Central memory CD4-positive, alpha-beta T cell (primary cell): ENCODE measurements around the gene BLNK.

Source experiments
- DNase-seq: peaks from one replicate; pipeline ENCODE4 v3.0.0; 2022

Gene BLNK

DNA sequence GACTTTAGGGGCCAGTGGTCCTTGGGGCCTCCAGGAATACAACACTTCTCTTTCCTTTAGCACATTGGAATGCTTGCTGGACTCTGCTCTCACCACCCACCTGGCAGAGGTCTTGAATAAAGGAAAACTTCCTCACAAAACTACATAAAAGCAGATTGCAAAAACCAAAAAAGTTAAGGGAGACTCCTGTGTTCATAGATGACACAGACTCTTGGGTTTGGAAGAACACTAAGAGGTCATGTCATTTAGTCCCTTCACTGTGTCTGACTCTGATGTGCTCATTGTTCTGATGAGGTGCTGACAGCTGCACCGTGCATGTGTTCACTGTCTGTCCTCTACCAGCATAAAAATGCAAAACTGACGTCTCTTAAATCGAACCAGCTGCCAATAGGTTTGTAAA lies 11.4 kb downstream of the BLNK start:
- DNase-seq = no peak

DNA sequence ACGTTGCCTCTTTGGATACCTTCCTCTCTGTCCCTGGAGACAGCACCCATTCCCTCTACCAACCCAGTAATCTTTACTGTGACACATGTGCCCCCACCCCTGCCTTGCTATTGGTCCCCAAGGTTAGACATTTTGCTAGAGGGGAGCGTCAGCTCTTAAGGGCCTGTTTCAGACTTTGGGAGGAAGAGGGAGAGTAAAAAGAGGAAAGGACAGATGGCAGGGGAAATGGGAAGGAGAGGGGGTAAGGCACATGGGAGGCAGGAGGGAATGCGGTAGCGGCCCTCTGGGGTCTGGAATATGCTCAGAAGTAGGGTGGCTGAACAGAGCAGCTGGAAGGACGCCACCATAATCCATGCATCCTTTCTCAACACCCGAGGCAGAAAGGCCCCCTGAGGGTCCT lies 12.2 kb downstream of the BLNK start:
- no peak for DNase-seq

DNA sequence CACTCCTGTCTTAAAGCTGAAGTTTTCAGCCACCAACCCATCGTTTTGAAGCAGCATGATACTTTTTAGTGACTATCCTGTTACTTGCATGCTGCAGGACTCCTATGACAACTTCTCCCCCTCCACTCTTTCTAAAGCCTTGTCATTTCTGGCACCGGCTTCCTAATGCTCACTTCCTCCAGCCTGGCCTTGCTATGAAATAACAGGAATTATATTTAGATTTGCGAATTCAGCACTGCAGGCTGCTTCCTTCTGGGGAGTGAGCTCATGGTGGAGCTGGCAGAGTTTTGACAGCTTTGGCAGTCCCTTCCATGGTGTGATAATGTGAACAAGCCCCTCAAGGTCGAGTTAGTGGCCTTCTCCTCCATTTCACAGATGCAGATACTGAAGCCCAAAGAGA lies 13.4 kb downstream of the BLNK start:
- no peak for DNase-seq

DNA sequence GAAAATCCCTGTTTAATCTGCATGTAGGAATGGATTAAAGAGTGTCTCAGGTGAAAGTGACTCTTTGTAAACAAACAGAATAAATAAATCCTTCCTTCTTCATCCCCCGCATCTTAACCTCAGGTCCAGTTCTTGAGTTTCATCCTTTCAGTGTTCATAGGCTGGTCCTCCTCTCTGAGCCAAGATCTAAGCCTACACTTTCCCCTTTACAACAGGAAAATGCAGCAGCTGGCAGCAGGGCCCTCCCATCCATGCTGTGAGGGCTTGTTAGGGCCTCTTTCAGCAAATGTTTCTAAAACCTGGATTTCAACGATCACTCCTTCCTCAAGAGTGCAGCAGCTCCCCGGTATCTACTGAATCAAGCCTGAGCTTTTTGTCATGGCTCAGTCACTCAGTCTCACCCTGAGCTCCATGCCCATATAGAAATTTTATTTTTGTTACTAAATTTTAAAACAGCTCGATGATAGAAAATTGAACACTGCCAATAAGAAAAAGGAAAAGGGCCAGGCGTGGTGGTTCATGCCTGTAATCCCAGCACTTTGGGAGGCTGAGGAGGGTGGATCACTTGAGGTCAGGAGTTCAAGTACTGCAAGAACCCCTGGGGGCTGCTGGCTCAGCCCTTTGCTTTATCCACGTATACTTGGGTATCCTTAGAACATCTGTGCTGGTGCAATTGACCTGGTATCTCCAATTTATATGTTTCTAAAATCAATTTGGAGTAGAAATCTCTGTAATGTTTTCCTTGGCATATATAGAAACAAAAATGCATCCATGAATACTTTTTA lies 15.6 kb downstream of the BLNK start:
- no peak for DNase-seq

DNA sequence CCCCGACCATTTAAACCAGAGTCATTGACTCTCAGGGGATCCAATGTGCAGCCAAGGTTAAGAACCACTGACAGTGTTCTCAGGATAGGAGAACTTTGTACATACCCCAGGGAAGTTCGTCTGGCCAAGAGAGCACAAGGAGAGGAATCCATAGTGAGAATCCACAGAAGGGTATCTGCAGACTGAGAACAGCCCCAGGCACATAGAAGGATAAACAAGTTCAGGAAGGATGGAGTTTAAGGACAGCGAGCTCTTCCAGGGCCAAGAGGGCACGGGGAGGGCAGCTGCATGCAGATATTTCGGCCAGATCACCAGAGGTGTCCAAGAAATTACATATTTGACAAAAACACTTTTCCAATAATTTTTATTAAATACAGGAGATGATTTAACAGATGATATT lies 16.4 kb downstream of the BLNK start:
- no peak for DNase-seq

DNA sequence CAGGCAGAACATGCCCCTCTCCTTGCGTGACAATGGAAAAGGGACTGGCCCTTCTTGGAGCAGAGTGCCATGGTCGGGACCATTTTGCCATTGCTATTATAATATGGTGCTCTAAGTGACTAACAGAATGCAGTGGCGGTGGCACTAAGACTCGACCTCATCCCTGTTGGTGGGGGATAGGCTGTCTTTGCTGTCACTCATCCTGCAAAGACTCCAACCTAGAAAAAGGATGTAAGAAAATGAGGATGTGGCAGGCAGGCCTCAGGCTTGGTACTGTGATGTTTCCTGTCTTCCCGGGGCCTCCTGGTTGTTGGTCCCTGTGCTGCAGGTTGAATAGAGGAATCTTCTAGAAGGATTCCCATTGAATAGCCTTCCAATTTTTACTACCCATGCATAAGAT lies 18.6 kb downstream of the BLNK start:
- DNase-seq = no peak

DNA sequence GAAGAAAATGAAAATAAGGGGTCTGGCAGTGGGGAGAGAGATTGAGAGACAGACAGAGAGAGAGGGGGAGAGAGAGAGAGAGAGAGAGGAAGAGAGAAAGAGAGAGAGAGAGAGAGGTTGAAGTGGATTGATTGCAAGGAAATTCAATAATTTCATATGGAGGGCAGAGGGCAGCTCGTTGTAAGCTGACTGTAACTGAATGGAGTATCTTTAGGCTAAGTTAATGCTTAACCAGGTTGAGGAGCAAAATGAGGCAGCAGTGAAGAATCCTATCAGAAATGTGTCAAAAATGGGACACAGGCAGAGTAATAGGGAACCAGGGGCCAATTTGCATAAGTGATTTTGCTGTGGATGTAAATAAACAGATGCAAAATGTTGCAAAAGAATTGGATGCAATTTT lies 21.0 kb downstream of the BLNK start:
- DNase-seq = no peak

DNA sequence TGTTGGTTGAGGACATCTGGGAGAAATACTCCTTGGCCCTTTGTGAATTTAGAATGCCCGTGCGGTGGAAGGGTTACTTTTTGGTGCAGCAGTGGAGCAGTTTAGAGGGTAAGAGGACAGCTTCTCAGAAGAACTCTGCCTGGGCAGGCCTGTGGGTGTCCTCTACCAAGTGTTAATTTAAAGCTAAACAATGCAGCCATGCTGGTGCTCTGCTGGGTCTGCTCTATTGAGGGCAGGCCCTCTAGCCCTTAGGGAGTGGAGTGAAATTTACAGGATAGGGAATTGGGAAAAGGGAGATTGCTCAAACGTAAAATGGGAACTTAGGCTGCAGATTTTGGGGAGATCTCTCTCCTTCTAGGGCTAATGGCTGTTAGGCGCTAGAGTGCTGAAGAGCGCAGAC lies 22.1 kb downstream of the BLNK start:
- DNase-seq = no peak

DNA sequence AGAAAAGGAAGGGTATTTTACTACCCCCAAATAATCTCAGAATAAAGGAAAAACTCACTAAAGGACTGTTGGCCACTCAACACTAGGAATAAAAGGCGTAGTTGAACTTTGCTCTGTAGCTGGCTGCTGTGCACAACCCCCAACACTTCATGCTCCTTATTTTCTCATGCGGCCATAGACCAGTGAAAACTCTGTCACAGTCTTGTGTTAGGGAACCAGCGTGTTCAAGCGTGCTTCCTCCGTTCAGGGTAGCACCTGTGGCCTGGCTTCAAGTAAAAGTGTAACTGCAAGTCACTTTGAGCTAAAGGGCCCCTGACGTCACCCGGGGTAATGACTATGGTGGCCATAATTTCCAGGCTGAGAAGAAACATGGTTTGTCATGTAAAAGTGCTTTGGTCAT lies 27.0 kb downstream of the BLNK start:
- no peak for DNase-seq

DNA sequence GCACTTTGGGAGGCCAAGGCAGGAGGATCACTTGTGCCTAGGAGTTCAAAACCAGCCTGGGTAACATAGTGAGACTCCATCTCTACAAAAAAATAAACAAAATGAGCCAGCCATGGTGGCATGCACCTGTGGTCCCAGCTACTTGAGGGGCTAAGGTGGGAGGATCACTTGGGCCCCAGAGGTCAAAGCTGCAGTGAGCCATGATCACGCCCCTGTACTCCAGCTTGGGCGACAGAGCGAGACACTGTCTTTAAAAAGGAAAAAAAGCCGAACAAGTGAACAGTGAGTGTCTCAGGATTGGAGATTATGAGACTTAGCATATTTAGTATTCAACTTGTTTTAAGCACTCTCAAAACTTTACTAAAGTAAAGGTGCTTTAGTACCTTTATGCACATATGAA lies 28.1 kb downstream of the BLNK start:
- DNase-seq = no peak

DNA sequence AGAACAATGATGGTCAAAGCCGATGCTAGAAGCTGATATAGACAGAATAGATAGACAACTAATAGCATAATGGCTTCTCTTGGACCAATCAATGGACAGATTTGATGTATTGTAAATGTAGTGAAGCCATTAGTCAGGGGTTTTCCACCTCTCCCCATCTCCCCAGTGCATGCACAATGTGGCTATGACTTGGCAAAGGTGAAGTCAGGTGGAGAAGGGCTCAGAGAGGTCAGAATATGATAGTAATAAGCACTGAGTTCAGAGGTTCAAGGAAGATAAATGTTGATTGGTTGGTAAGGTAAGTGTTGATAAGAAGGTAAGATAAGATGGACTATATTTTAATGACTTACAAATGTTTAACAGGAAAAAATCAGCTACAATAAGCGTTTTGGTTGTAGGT lies 28.5 kb downstream of the BLNK start:
- DNase-seq = no peak

DNA sequence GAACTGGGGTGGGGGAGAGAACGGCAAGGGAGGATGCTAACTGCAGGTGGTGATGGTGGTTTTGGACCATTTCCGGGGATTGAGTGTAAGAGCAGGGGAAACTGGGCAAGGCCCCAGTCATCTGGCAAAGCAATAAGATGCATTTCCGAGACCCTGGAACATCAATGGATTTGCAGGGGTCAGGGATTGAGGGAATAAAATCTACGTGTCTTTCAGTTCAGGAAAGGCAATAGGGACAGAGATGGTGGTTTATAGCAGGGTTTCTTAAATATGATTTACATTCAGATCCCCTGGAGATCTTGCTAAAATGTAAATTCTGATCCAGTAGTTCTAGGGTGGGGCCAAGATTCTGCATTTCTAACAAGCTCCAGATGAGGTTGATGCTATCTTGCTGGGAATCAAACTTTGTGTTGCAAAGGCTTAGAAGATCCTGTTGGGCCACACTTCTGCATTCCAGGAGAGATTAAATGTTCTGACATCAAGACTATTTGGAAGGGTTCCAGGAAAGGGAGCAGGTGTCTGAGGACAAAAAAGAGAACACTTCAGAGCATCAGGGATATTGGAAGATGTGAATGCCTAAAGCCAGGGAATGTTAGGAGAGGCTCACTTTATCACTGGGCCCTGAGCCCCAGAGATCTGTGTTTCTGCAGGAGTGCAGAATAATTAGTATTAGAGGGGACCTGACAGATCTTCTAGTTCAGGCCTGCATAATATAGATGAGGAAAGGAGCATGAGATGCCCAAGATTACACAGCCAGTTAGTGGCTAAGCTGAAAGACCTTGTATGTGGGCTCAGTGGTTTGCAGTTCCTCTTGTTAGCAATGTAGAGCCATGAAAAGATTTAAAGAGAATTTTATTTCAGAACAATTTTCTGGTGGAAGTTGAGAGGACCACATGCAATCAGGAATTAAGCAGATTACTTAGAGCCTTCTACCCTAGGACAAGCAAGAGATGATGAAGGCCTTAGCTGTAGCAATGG lies 32.4 kb downstream of the BLNK start:
- DNase-seq = no peak

DNA sequence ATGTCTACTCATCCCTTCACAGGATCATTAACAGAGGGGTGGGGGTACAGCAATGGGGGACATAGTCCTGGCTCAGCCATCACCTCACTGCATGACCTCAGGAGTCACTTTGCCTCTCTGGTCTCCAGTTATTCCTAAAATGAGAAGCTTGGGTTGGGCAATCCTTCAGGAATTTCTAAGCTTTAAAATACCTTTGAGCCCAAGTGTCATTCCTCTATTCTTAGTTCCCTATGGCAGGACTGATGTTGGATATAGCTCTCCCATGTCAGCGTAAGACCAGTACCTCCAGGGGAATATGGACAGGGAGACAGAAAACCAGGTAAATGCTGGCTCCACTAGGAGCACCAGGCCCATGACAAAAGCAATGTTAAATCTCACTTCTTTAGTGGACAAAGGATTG lies 34.5 kb downstream of the BLNK start:
- DNase-seq = no peak

DNA sequence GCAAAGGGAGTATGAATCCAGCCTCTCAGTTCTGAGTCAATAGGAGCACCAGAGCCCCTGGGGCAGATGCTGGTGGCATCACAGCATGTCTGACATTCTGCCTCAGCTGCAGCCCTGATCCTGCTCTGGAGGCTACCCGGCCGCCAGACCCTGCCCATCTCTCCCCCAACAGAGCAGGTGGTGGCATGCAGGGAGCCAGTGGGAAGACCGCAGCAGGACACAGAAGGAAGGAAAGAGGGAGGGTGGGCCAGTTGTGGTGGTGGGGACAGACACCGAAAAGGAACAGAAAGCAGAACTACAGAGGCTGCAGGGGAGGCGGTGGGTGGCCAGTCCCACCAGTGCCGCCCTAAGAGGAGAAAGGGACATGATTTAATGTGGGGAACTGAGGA lies 35.3 kb downstream of the BLNK start:
- DNase-seq = no peak

DNA sequence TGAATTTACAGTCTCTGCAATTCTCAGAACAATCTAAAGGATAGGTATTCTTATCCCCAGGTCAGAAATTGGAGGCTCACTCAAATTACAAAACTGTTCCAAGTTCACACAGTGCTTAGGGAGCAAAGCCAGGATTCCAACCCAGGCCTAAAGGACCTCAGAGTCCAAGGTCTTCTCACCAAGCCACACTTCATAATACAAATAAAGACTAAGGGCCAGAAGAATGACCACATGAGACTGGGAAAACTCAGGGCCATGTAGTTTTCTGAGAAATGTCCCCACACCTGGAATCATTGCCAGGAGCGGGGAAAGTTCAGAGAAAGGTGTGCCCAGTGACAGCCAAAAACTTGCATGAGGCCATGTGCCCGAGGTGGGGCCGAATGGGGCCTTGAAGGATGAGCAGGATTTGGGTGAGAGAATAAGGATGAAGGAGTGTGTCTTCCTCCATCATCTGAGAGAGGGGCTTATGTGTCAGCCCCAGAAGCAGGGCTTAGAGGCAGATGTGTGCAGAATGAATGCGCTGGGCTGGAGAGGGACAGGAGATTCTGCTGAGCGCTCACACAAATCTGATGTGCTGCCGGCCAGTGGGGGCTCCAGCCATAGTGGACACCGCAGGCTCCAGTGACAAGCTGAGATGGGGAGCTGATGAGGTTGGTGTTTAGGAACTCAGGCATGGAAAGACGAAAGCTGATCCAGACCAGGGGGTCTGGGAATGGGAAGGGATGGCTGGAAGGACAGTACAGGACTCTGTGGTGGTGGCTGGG lies 35.9 kb downstream of the BLNK start:
- DNase-seq = no peak

DNA sequence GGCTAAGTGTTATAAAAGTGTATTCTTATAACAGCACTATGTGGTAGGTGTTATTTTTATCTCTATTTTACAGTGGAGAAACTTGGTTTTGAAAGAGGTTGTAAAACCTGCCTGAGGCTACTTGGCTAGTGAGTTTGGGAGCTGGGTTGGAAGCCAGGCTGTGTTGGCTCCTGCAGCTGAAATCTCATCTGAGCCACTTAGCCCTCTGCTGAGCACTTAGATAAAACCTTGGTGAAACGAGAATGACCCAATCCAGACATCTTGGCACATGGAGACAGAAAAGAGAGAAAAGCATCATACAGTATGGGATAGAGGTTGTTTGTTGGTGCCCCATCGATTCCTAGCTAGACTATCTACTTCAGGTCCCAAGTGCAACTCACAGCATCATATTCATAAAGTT lies 37.4 kb downstream of the BLNK start:
- no peak for DNase-seq

DNA sequence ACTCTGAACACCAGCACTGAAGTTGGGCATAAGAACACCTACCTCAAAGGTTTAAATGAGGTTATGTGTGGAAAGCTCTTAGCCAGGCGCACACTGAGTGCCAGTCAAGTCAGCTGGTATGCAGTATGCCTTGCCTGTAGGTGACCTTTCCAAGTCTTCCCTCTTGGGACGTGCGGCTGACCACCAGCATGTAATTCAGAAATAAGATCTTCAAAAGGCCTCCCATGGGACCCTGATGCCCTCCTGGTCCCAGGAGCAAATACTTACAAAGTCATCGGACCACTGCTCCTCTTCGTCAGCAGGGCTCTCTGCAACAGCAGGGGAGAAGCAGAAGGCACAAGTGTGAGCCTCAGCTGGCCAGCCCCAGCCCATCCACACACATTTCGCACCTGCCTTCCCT lies 40.8 kb downstream of the BLNK start:
- no peak for DNase-seq

DNA sequence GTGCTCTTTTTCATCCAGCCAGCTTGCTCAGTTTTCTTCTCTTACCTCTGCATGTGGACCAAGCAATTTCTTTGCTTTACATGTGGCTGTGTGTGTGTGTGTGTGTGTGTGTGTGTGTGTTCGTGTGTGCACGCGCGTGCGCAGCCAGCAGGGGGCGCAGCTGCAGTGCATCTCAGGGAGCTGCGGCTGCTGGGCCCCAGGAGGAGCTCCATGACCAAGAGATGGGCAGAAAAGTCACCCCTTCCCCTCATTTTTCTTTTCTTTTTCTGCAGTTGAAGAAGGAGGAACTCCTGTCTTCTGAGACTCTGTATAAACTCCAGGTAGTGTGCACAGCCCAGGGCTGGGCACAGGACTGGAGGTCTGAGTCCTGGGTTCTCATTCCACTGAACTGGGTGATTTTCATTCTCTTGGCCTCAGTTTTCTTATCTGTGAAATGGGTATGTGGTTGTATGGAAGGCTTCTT lies 41.8 kb downstream of the BLNK start:
- DNase-seq = peak; percentile 45

DNA sequence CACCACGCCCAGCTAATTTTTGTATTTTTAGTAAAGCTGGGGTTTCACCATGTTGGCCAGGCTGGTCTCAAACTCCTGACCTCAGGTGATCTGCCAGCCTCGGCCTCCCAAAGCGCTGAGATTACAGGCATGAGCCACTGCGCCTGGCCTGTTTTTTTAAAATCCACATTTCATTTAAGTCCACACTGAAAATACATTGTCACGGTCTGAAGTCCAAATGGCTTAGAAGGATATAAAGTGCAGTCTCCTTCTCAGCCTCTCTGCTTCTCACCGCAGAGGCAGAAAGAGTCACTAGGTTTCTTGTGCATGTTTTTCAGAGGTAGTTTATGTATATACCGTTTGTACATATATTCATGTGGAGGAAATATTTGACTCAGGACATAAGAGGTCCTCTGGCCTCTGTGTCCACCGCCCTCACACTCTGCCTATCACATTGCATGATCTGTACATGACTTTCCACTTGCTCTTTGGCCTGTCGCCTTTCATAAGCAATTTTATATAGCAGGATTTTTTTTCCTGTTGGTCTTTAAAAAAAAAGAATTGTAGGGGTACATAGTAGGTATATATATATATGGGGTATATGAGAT lies 42.9 kb downstream of the BLNK start:
- DNase-seq = no peak

DNA sequence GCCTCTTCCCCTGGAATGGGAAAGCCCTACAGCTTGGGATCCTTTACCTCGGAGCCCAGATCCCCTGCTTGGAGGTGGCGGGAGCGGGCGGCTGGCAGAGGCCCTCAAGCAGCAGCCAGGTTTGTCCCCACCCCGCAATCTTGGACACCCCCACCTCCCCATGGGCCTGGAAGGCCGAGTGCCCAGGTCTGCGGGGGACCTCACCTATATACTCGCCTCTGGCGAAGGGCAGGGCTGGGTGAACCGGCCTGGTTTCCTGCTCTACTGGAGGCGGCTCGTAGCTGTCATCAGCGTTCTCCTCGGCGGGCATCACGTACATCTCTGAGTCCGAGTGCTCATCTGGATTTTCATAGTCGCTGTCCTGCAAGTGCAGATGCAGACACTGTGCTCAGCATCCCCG lies 44.2 kb downstream of the BLNK start:
- DNase-seq = no peak

DNA sequence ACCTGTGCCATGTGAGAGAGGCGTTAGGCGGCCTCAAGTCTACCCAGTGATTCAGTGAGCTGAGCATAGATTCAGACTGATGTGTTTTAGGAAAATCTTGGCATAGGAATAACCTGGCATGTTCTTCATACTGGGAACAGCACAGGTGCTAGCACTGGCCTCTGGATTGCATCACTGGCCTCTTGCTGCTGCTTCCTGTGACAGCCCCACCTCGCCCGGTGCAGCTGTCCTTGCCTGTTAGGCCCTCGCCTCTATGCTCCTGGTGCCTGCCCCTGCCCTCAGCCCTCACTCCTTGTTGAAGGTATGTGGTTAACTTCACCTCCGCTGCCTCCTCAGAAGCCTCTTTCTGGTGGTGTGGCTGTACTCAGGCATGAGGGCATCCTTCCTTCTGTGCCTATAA lies 46.2 kb downstream of the BLNK start:
- no peak for DNase-seq

DNA sequence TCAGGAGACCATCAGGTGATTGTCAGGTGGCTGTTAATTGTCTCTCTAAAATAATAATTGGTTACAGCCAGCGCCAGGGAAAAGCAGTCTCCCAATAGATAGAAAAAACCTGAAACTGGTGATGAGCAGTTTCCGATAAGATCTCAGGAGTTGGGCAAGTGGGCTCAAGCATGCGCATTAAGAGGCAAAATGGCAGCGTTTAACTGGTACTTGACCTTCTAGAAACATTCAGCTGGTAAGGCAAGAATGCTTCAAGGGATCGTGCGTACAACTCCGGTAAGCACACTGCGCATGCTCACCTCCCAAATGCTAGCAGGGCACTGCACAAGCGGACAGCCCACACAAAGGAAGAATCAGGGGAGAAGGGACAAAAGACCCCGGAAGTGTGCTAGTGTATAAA lies 48.5 kb downstream of the BLNK start:
- no peak for DNase-seq

DNA sequence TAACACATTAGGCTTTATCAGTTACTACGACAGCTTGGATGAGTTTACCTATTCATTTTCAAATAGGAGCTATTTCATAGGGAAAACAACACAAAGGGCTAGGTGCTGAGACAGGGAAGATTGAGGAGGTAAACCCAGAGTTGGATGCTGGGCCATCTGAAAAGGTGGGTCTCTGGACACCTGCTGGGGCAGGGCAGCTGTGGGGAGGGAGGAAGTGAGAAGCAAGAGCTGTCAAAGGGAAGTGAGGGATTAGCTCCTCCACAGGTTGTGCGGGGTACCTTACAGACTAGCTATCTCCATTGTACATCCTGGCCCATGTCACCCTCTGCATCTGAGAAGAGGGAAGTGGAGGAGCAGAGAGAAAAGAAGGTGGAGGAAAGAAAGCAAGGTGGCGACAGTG lies 48.9 kb downstream of the BLNK start:
- DNase-seq = no peak
